GM21528 (cell line): ENCODE results near the gene MARCHF2.
"Not testable (repeated sequence)": the region's sequence is repeated elsewhere in the genome, so short reads cannot be mapped to it uniquely, and the experiment has no call there.

Source experiments
- ATAC-seq: cut with Tn5 transposase; IDR thresholded peaks from one replicate; pipeline ENCODE4 v1.9.1; 2021; ENCODE audit warnings: mild to moderate bottlenecking, moderate library complexity; ENCODE audit not compliant: unreplicated experiment, low FRiP score

Gene MARCHF2

GRCh38 chr19:8403820-8404109 lies 9.3 kb upstream of the MARCHF2 start:
- ATAC-seq = no peak

- no peak for ATAC-seq
These were observed 8.5 kb upstream of the MARCHF2 start for GRCh38 chr19:8404391-8405151.

GRCh38 chr19:8410718-8411117 lies 2.4 kb upstream of the MARCHF2 start:
- not testable (repeated sequence) for ATAC-seq

GRCh38 chr19:8413629-8413995 lies 507 bp downstream of the MARCHF2 start:
- ATAC-seq = no peak

GRCh38 chr19:8416796-8417195 lies 3.7 kb downstream of the MARCHF2 start:
- ATAC-seq = no peak

- no peak for ATAC-seq
These were observed 8.7 kb downstream of the MARCHF2 start for GRCh38 chr19:8421484-8422461.

GRCh38 chr19:8423817-8424223 lies 10.7 kb downstream of the MARCHF2 start:
- ATAC-seq = no peak

- not testable (repeated sequence) for ATAC-seq
These were observed 12.2 kb downstream of the MARCHF2 start for GRCh38 chr19:8425331-8425730.

- ATAC-seq = no peak
These were observed 13.2 kb downstream of the MARCHF2 start for GRCh38 chr19:8426283-8426682.

- ATAC-seq = no peak
These were observed 15.9 kb downstream of the MARCHF2 start for GRCh38 chr19:8429044-8429443.

- ATAC-seq = no peak
These were observed 16.7 kb downstream of the MARCHF2 start for GRCh38 chr19:8429826-8430225.

GRCh38 chr19:8430650-8431049 lies 17.5 kb downstream of the MARCHF2 start:
- no peak for ATAC-seq

GRCh38 chr19:8438236-8438635 lies 25.1 kb downstream of the MARCHF2 start:
- no peak for ATAC-seq

GRCh38 chr19:8441725-8442544 lies 28.8 kb downstream of the MARCHF2 start:
- ATAC-seq = no peak

- not testable (repeated sequence) for ATAC-seq
These were observed 31.1 kb downstream of the MARCHF2 start for GRCh38 chr19:8444140-8444676.

- peak; percentile 85 for ATAC-seq
These were observed 31.8 kb downstream of the MARCHF2 start, which contains the start of gene HNRNPM for GRCh38 chr19:8444677-8445487. HNRNPM (plus strand) TSS chr19:8444975; CDS start chr19:8444999, 24 bp downstream.

- peak; percentile 31 for ATAC-seq
These were observed 32.4 kb downstream of the MARCHF2 start for GRCh38 chr19:8445488-8446001.

- ATAC-seq = no peak
These were observed 33.1 kb downstream of the MARCHF2 start for GRCh38 chr19:8446061-8446709.

- no peak for ATAC-seq
These were observed 36.7 kb downstream of the MARCHF2 start for GRCh38 chr19:8449830-8450229.
